SU-DHL-6 (cell line): ENCODE data around the gene SARDH.

ENCODE experiments used
- EZH2phosphoT487 ChIP-seq: fragments of 200-600 bp; sonication (generic), shearing (Covaris generic); conservative IDR thresholded peaks from 2 replicates; pipeline ENCODE4 v1.6.1; 2018; ENCODE audit warnings: mild to moderate bottlenecking, antibody characterized with exemption, low read length, moderate library complexity, mixed read lengths
- TF ChIP-seq, protein P1 (sequence below): fragments of 200-600 bp; sonication (generic); IDR thresholded peaks from one replicate; pipeline ENCODE4 v1.5.1; 2017; ENCODE audit warnings: antibody characterized with exemption, mild to moderate bottlenecking, low read length, moderate library complexity; ENCODE audit not compliant: insufficient read depth, poor library complexity, severe bottlenecking

GRCh38 chr9:133659516-133659915 is 78.6 kb downstream of the SARDH start:
- TF ChIP-seq, protein P1, sequence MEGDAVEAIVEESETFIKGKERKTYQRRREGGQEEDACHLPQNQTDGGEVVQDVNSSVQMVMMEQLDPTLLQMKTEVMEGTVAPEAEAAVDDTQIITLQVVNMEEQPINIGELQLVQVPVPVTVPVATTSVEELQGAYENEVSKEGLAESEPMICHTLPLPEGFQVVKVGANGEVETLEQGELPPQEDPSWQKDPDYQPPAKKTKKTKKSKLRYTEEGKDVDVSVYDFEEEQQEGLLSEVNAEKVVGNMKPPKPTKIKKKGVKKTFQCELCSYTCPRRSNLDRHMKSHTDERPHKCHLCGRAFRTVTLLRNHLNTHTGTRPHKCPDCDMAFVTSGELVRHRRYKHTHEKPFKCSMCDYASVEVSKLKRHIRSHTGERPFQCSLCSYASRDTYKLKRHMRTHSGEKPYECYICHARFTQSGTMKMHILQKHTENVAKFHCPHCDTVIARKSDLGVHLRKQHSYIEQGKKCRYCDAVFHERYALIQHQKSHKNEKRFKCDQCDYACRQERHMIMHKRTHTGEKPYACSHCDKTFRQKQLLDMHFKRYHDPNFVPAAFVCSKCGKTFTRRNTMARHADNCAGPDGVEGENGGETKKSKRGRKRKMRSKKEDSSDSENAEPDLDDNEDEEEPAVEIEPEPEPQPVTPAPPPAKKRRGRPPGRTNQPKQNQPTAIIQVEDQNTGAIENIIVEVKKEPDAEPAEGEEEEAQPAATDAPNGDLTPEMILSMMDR = no peak
- no peak for TF ChIP-seq EZH2phosphoT487
